Panc1 (cell line): ENCODE measurements around the gene DNM1. TPM values are rescaled to one million over a fixed set of nuclear protein-coding genes. Genes with fewer than 3 reads are reported as not detected.

Source experiments
- ATAC-seq: fragments of 200-7000 bp; cut with Tn5 transposase; 2 replicates; pipeline ENCODE4 v1.9.1; 2020; ENCODE audit warnings: mild to moderate bottlenecking, moderate library complexity
- BruUV-seq: library from RNA; stranded (reverse); fragments of 400-500 nt; replicated peaks from 2 replicates; lab custom pipeline; 2021; lab: Mats Ljungman, UMichigan
- CTCF ChIA-PET: fragments of 300-600 bp; sonication (Branson Sonifier 250); formaldehyde crosslinking; loops from one replicate; lab custom pipeline; 2022; ENCODE audit warnings: antibody characterized with exemption; lab: Charles Lee
- POLR2A ChIA-PET: fragments of 300-600 bp; sonication (Branson Sonifier 250); formaldehyde crosslinking; loops from one replicate; lab custom pipeline; 2022; ENCODE audit warnings: antibody characterized with exemption; lab: Charles Lee
- DNase-seq: peaks from one replicate; pipeline ENCODE4 v3.0.0-alpha.2; 2010; ENCODE audit warnings: low read depth, low spot score
- H3K27ac ChIP-seq: 2 replicates; pipeline ENCODE4 v1.5.1; 2011; ENCODE audit warnings: mild to moderate bottlenecking, low read length, inconsistent platforms
- H3K27me3 ChIP-seq: fragments of 200-500 bp; sonication (Bioruptor generic); 2 replicates; pipeline ENCODE4 v1.6.0; 2014; ENCODE audit warnings: low read length, inconsistent platforms; ENCODE audit not compliant: control insufficient read depth, insufficient read depth
- H3K36me3 ChIP-seq: fragments of 200-500 bp; sonication (Bioruptor generic); 2 replicates; pipeline ENCODE4 v1.5.1; 2014; ENCODE audit warnings: inconsistent platforms, mild to moderate bottlenecking, low read length, moderate library complexity; ENCODE audit not compliant: control insufficient read depth, insufficient read depth
- H3K4me1 ChIP-seq: 2 replicates; pipeline ENCODE4 v1.5.1; 2011; ENCODE audit warnings: inconsistent platforms, mild to moderate bottlenecking, low read length, moderate library complexity; ENCODE audit not compliant: control insufficient read depth, insufficient read depth
- H3K4me3 ChIP-seq, 2 experiments: 2 replicates each; pipeline ENCODE4 v1.5.1; 2011 to 2012; ENCODE audit warnings: low read depth in 2 of 2, low read length in 2 of 2, mild to moderate bottlenecking in 2 of 2, inconsistent platforms in 1 of 2, moderate library complexity in 1 of 2
- H3K9me3 ChIP-seq: fragments of 200-500 bp; sonication (Bioruptor generic); 2 replicates; pipeline ENCODE4 v1.5.1; 2014; ENCODE audit warnings: low read depth, mild to moderate bottlenecking, inconsistent platforms, low read length, moderate library complexity; ENCODE audit not compliant: control insufficient read depth, insufficient read depth
- CTCF ChIP-seq: fragments of 450-650 bp; IDR thresholded peaks from 2 replicates; pipeline ENCODE4 v1.5.1; 2017; ENCODE audit warnings: mild to moderate bottlenecking
- POLR2AphosphoS5 ChIP-seq: IDR thresholded peaks from 2 replicates; pipeline ENCODE4 v1.6.1; 2012; ENCODE audit warnings: mild to moderate bottlenecking, low read depth, low read length, moderate library complexity
- REST ChIP-seq, 2 experiments: IDR thresholded peaks; 2 replicates each; pipeline ENCODE4 v1.6.1; 2011 to 2012; ENCODE audit warnings: low read depth in 2 of 2, control low read depth in 1 of 2, low read length in 1 of 2, mild to moderate bottlenecking in 1 of 2, moderate library complexity in 1 of 2; ENCODE audit not compliant: insufficient read depth in 1 of 2
- SIN3A ChIP-seq: IDR thresholded peaks from 2 replicates; pipeline ENCODE4 v1.6.1; 2012; ENCODE audit warnings: low read depth, mild to moderate bottlenecking, low read length, moderate library complexity, borderline replicate concordance; ENCODE audit not compliant: insufficient read depth
- TCF7L2 ChIP-seq: IDR thresholded peaks from 2 replicates; pipeline ENCODE4 v1.6.1; 2011; ENCODE audit warnings: mild to moderate bottlenecking, low read depth, low read length, inconsistent platforms
- in situ Hi-C: cut with HindIII; loops from 2 replicates; pipeline ENCODE4 v1.10.0; 2016; ENCODE audit warnings: low sequenced_read_pairs, low pct_unique_long_range_greater_than_20kb
- intact Hi-C: fragments of 100-400 bp; cut with micrococcal nuclease; formaldehyde crosslinking; loops from one replicate; pipeline ENCODE4 v1.10.0; 2022; ENCODE audit not compliant: unreplicated experiment
- total RNA-seq: library from RNA; stranded (reverse); gene quantifications from one replicate; pipeline ENCODE4 v1.2.1, GENCODE V29; 2021; ENCODE audit not compliant: unreplicated experiment

DNM1 gene
- total RNA-seq, 1 experiment from 2014 or later: 18.7 TPM

GRCh38 chr9:128175726-128176125 is 27.5 kb upstream of the DNM1 start:
- Histone ChIP-seq H3K27ac (no peak overlapping the region), H3K36me3 (peaks cover 2% of the 10 kb centered on the region; the same call in 1 of the 2 replicates), H3K4me3 (no peak overlapping the region), H3K4me1 (no peaks in the 10 kb centered on the region), H3K9me3 (no peaks in the 10 kb centered on the region), H3K27me3 (no peaks in the 10 kb centered on the region)
- intact Hi-C loops: no loop called here
- no TSS peak for BruUV-seq
- no peak for ATAC-seq
- ChIA-PET CTCF (no interaction called here), POLR2A (no interaction called here)
- in situ Hi-C loops: no loop called here
- no peak for DNase-seq
- no peak for TF ChIP-seq POLR2AphosphoS5
- no peak for TF ChIP-seq REST (IDR thresholded peaks at IDR 0.05; ENCODE audit: insufficient read depth in 1 of 2, low read depth in 2 of 2, low read length in 1 of 2)
- no peak for TF ChIP-seq TCF7L2
- no peak for TF ChIP-seq CTCF
- no peak for TF ChIP-seq SIN3A

DNA sequence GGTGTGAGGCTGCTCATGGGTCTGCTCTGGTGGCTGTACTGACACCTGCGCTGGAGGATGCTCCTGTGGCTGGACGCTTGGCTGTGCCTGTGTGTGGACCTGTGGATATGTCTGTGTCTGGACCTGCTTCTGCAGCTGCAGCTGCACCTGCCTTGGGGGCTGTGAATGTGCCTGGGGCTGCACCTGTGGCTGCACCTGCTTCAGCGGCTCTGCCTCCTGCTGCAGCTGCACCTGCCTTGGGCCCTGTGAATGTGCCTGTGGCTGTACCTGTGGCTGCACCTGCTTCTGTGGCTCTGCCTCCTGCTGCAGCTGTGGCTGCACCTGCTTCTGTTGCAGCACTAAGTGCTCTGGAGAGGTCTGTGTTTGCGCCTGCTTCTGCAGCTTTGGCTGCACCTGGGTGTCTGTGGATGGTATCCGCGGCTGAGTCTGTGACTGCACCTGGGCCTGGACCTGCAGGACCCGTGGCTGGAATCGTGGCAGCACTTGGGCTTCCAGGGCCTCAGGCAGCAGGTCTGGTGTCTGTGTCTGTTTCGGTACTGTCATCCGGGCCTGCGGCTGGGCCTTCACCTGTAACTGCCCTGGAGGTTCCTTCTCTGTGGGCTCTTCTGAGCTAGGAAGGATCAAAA is 24.3 kb upstream of the DNM1 start:
- in situ Hi-C loops (no loop called here), intact Hi-C loops (no loop called here)
- no TSS peak for BruUV-seq
- no peak overlapping the region for H3K4me3 ChIP-seq
- ChIA-PET POLR2A (no interaction called here), CTCF (no interaction called here)
- ATAC-seq (0 out of 2 replicates have a peak, but pooled peaks have one; percentile 32), DNase-seq (no peak)
- TF ChIP-seq TCF7L2 (no peak), POLR2AphosphoS5 (no peak), CTCF (no peak), REST (IDR thresholded peaks at IDR 0.05; ENCODE audit: insufficient read depth in 1 of 2, low read depth in 2 of 2, low read length in 1 of 2) (no peak), SIN3A (no peak)
- H3K27ac ChIP-seq: no peak overlapping the region
- no peaks in the 10 kb centered on the region for H3K4me1 ChIP-seq
- peaks cover 2% of the 10 kb centered on the region; the same call in 1 of the 2 replicates for H3K36me3 ChIP-seq
- no peaks in the 10 kb centered on the region for H3K27me3 ChIP-seq
- H3K9me3 ChIP-seq: no peaks in the 10 kb centered on the region
